Esophagus (tissue), 2 donors: ENCODE results near the gene CHST5. TPM values are rescaled to one million over a fixed set of nuclear protein-coding genes. Genes with fewer than 3 reads are reported as not detected.
"Not testable (repeated sequence)": the region's sequence is repeated elsewhere in the genome, so short reads cannot be mapped to it uniquely, and the experiment has no call there.

Experiments
- H3K27ac ChIP-seq, 2 donors: one replicate each; pipeline ENCODE4 v1.5.1; 2013; ENCODE audit warnings: low read depth in 2 of 2, mild to moderate bottlenecking in 2 of 2, inconsistent platforms in 1 of 2, low read length in 1 of 2, moderate library complexity in 1 of 2
- H3K27me3 ChIP-seq, 2 donors: one replicate each; pipeline ENCODE4 v1.6.1; 2013; ENCODE audit warnings: low read length in 2 of 2, control low read depth in 1 of 2, mild to moderate bottlenecking in 1 of 2; ENCODE audit not compliant: insufficient read depth in 2 of 2, control insufficient read depth in 1 of 2
- H3K36me3 ChIP-seq, 2 donors: one replicate each; pipeline ENCODE4 v1.6.1; 2013; ENCODE audit warnings: low read length in 1 of 2; ENCODE audit not compliant: control insufficient read depth in 2 of 2, insufficient read depth in 2 of 2
- H3K4me1 ChIP-seq, 2 donors: one replicate each; pipeline ENCODE4 v1.6.1; 2013; ENCODE audit warnings: low read length in 1 of 2; ENCODE audit not compliant: control insufficient read depth in 2 of 2, insufficient read depth in 2 of 2
- H3K4me3 ChIP-seq, 2 donors: one replicate each; pipeline ENCODE4 v1.5.1; 2013; ENCODE audit warnings: low read length in 2 of 2, mild to moderate bottlenecking in 2 of 2, low read depth in 1 of 2, moderate library complexity in 1 of 2
- H3K9me3 ChIP-seq, 2 donors: one replicate each; pipeline ENCODE4 v1.6.1; 2013; ENCODE audit warnings: mild to moderate bottlenecking in 2 of 2, low read depth in 1 of 2, low read length in 1 of 2, moderate library complexity in 1 of 2; ENCODE audit not compliant: control insufficient read depth in 2 of 2, insufficient read depth in 1 of 2
- WGBS, 2 donors: extraction: QIAGEN DNeasy Blood & Tissue Kit; methylation state at CpG; one replicate each; pipeline ENCODE4 v1.1.7; 2013; 5-methylcytosine and 5-hydroxymethylcytosine counted together
- polyA plus RNA-seq, 2 donors: library from polyadenylated mRNA; stranded (reverse); fragments of 200-250 nt; gene quantifications; one replicate each; pipeline ENCODE4 v1.2.3, GENCODE V29; 2013
- donor health status: healthy with polysubstance abuse.
- donor health status: Bipolar disorder and iron deficiency.

CHST5 gene
- polyA plus RNA-seq, 2 donors = 0.10 to 0.13 TPM

GRCh38 chr16:75526032-75526790, 9.7 kb downstream of the CHST5 start:
- WGBS, 2 donors = 86 to 87% methylated on average over 5 of the region's 5 CpGs
- Histone ChIP-seq H3K4me3 (no peak overlapping the region), H3K36me3 (no peaks in the 10 kb centered on the region), H3K4me1 (no peaks in the 10 kb centered on the region), H3K27ac (no peak overlapping the region), H3K27me3 (no peaks in the 10 kb centered on the region), H3K9me3 (no peaks in the 10 kb centered on the region)

GRCh38 chr16:75519175-75519574, 16.7 kb downstream of the CHST5 start:
- no peaks in the 10 kb centered on the region for H3K27me3 ChIP-seq
- H3K4me1 ChIP-seq = no peaks in the 10 kb centered on the region
- no peaks in the 10 kb centered on the region for H3K9me3 ChIP-seq
- WGBS, 2 donors = 93% methylated on average over 6 of the region's 6 CpGs
- H3K36me3 ChIP-seq = no peaks in the 10 kb centered on the region
- no peak overlapping the region for H3K4me3 ChIP-seq
- no peak overlapping the region for H3K27ac ChIP-seq

GRCh38 chr16:75516189-75516966, 19.5 kb downstream of the CHST5 start:
- 7 to 8% methylated on average over 40 to 42 of the region's 42 CpGs for WGBS, 2 donors
- H3K27ac ChIP-seq = peak overlapping the region; percentile 90 to 93
- not testable (repeated sequence) for H3K4me1 ChIP-seq

GRCh38 chr16:75514296-75514695, 21.6 kb downstream of the CHST5 start:
- H3K9me3 ChIP-seq = no peaks in the 10 kb centered on the region
- H3K27me3 ChIP-seq = no peaks in the 10 kb centered on the region
- no peak overlapping the region for H3K4me3 ChIP-seq
- no peak overlapping the region for H3K27ac ChIP-seq
- WGBS, 2 donors = 95 to 96% methylated on average over 11 of the region's 11 CpGs
- no peaks in the 10 kb centered on the region for H3K36me3 ChIP-seq
- no peaks in the 10 kb centered on the region for H3K4me1 ChIP-seq

More at GRCh38 chr16:75516189-75516966, 19.5 kb downstream of the CHST5 start:
- not testable (repeated sequence) for H3K27me3 ChIP-seq, H3K9me3 ChIP-seq, H3K36me3 ChIP-seq
- peak overlapping the region; percentile 88 to 96 for H3K4me3 ChIP-seq

GRCh38 chr16:75506574-75506973, 29.3 kb downstream of the CHST5 start:
- Histone ChIP-seq H3K4me3 (no peak overlapping the region), H3K9me3 (no peaks in the 10 kb centered on the region), H3K36me3 (no peaks in the 10 kb centered on the region), H3K4me1 (no peaks in the 10 kb centered on the region), H3K27me3 (no peaks in the 10 kb centered on the region), H3K27ac (no peak overlapping the region)
- WGBS, 2 donors = 27 to 37% methylated on average over 7 of the region's 7 CpGs

GRCh38 chr16:75506107-75506506, 29.8 kb downstream of the CHST5 start:
- WGBS, 2 donors = 80 to 82% methylated on average over 3 of the region's 3 CpGs
- H3K4me1 ChIP-seq = no peaks in the 10 kb centered on the region
- no peaks in the 10 kb centered on the region for H3K9me3 ChIP-seq
- H3K27ac ChIP-seq = peak overlapping the region in 1 of 2 donors; percentile 30
- H3K36me3 ChIP-seq = no peaks in the 10 kb centered on the region
- H3K4me3 ChIP-seq = no peak overlapping the region
- H3K27me3 ChIP-seq = no peaks in the 10 kb centered on the region

GRCh38 chr16:75503801-75504200, 32.1 kb downstream of the CHST5 start:
- Histone ChIP-seq H3K27me3 (no peaks in the 10 kb centered on the region), H3K4me1 (no peaks in the 10 kb centered on the region), H3K9me3 (no peaks in the 10 kb centered on the region), H3K27ac (no peak overlapping the region), H3K36me3 (no peaks in the 10 kb centered on the region), H3K4me3 (no peak overlapping the region)
- WGBS, 2 donors = 86 to 98% methylated on average over 1 of the region's 1 CpG

- WGBS, 2 donors = 93 to 95% methylated on average over 4 of the region's 4 CpGs
- Histone ChIP-seq H3K27me3 (no peaks in the 10 kb centered on the region), H3K27ac (no peak overlapping the region), H3K4me3 (no peak overlapping the region), H3K36me3 (no peaks in the 10 kb centered on the region), H3K4me1 (no peaks in the 10 kb centered on the region), H3K9me3 (no peaks in the 10 kb centered on the region)
Measured at GRCh38 chr16:75502916-75503605, 32.8 kb downstream of the CHST5 start.

GRCh38 chr16:75501820-75502219, 34.1 kb downstream of the CHST5 start:
- H3K4me3 ChIP-seq, H3K36me3 ChIP-seq, H3K27me3 ChIP-seq, H3K4me1 ChIP-seq, H3K9me3 ChIP-seq, H3K27ac ChIP-seq: not testable (repeated sequence)
- 37 to 45% methylated on average over 6 of the region's 6 CpGs for WGBS, 2 donors
